HFF-Myc (cell line): ENCODE measurements around the gene PLCXD3.

ENCODE experiments used
- DNase-seq: peaks from one replicate; pipeline ENCODE4 v3.0.0-alpha.2; 2011; ENCODE audit warnings: low read depth; ENCODE audit errors: extremely low read depth
- H3K4me3 ChIP-seq: replicated peaks from 2 replicates; pipeline ENCODE4 v1.5.1; 2011; ENCODE audit warnings: low read depth, mild to moderate bottlenecking, control low read depth, low read length
- CTCF ChIP-seq: IDR thresholded peaks from 2 replicates; pipeline ENCODE4 v1.5.1; 2012; ENCODE audit warnings: mild to moderate bottlenecking, low read depth, low read length, control low read depth; ENCODE audit errors: missing control alignments

Gene PLCXD3

GRCh38 chr5:41365369-41365768 is 145.0 kb downstream of the PLCXD3 start:
- no peak for DNase-seq
- no peak overlapping the region for H3K4me3 ChIP-seq
- no peak for TF ChIP-seq CTCF

- no peak for TF ChIP-seq CTCF
- DNase-seq = no peak
- H3K4me3 ChIP-seq = no peak overlapping the region
These were observed 146.1 kb downstream of the PLCXD3 start for GRCh38 chr5:41364346-41364745.

- H3K4me3 ChIP-seq = no peak overlapping the region
- no peak for TF ChIP-seq CTCF
- DNase-seq = no peak
These were observed 146.9 kb downstream of the PLCXD3 start for GRCh38 chr5:41363343-41363986.

GRCh38 chr5:41356786-41357185 is 153.6 kb downstream of the PLCXD3 start:
- TF ChIP-seq CTCF = no peak
- no peak for DNase-seq
- H3K4me3 ChIP-seq = no peak overlapping the region

- TF ChIP-seq CTCF = no peak
- no peak overlapping the region for H3K4me3 ChIP-seq
- DNase-seq = no peak
These were observed 160.6 kb downstream of the PLCXD3 start for GRCh38 chr5:41349846-41350245.

GRCh38 chr5:41347569-41347968 is 162.8 kb downstream of the PLCXD3 start:
- TF ChIP-seq CTCF = no peak
- no peak overlapping the region for H3K4me3 ChIP-seq
- DNase-seq = no peak

- no peak for DNase-seq
- TF ChIP-seq CTCF = no peak
- H3K4me3 ChIP-seq = no peak overlapping the region
These were observed 163.8 kb downstream of the PLCXD3 start for GRCh38 chr5:41346609-41347008.
